AG09319 (cell line): ENCODE results near the gene SLIRP.

Experiments used
- DNase-seq: peaks from one replicate; pipeline ENCODE4 v3.0.0-alpha.2; 2010; ENCODE audit warnings: low read depth; ENCODE audit errors: extremely low read depth
- TF ChIP-seq, protein P1 (sequence below): IDR thresholded peaks from 2 replicates; pipeline ENCODE4 v1.5.1; 2011; ENCODE audit warnings: low read depth, mild to moderate bottlenecking, inconsistent platforms, low read length, moderate library complexity

The SLIRP gene

DNA sequence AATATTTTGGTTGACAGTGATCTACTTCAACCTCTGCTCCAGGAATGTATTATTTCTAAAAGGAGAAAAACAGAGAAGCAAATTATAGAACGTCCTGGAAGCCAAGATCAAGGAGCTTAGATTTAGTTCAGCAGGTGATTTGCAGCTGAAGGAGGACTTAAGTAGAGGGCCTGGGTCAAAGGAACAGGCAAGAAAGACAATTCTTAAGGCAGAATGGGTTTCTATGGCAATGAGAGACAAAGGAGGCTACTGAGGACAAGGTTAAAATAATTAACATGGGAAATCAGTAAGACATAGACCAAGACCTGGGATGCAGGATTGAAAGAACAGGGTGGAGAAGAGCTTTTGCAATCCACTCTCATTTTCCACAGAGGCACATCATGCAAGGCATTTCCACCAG is 55.4 kb downstream of the SLIRP start:
- TF ChIP-seq, protein P1, sequence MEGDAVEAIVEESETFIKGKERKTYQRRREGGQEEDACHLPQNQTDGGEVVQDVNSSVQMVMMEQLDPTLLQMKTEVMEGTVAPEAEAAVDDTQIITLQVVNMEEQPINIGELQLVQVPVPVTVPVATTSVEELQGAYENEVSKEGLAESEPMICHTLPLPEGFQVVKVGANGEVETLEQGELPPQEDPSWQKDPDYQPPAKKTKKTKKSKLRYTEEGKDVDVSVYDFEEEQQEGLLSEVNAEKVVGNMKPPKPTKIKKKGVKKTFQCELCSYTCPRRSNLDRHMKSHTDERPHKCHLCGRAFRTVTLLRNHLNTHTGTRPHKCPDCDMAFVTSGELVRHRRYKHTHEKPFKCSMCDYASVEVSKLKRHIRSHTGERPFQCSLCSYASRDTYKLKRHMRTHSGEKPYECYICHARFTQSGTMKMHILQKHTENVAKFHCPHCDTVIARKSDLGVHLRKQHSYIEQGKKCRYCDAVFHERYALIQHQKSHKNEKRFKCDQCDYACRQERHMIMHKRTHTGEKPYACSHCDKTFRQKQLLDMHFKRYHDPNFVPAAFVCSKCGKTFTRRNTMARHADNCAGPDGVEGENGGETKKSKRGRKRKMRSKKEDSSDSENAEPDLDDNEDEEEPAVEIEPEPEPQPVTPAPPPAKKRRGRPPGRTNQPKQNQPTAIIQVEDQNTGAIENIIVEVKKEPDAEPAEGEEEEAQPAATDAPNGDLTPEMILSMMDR: no peak
- no peak for DNase-seq

DNA sequence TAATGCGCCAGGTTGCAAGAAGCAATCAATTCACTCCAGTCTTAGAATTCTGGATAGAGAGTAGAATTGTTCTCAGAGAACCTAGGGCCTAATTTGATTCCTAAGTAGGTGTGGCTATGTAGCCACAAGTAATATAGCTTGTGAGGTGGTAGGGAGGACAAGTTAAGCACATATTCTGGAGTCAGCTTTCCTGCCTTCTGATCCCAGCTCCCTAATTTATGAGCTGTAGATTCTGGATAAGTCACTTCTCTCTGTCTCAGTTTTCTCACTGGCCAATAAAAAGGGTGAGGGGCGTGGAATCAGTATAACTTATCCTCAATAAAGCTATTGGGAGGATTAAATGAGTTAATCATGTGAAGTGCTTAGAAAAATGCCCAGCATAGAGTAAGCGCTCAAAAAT is 56.1 kb downstream of the SLIRP start:
- no peak for DNase-seq
- TF ChIP-seq, protein P1: no peak
